WI38 (cell line): ENCODE measurements around the gene CCDC183.
"Not testable (repeated sequence)": the region's sequence is repeated elsewhere in the genome, so short reads cannot be mapped to it uniquely, and the experiment has no call there.

Source experiments
- H3K4me3 ChIP-seq: 2 replicates; pipeline ENCODE4 v1.5.1; 2011; ENCODE audit warnings: low read depth, mild to moderate bottlenecking, control low read depth, low read length
- TF ChIP-seq, protein P1 (sequence below): IDR thresholded peaks from 2 replicates; pipeline ENCODE4 v1.5.1; 2012; ENCODE audit warnings: low read depth, mild to moderate bottlenecking, control low read depth, low read length

CCDC183 gene

DNA sequence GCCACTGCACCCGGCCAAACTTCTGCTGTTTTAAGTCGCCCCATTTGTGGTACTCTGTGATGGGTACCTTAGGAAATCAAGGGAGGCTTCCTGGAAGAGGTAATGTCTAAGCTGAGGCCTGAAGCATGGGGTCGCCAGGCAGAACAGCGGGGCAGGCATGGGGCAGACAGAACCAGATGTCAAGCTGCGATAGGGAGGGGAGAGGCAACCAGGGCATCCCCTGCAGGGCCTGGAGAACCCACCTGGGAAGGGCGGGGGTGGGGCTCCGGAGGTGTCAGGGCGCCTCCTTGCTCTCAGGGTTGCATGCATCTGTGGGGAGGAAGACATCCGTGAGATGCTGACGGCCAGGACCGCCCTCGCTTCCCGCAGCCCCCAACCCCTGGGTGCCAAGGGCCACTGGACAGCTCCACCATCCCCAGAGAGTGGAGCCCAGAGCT, 34.6 kb upstream of the CCDC183 start:
- no peak overlapping the region for H3K4me3 ChIP-seq
- TF ChIP-seq, protein P1, sequence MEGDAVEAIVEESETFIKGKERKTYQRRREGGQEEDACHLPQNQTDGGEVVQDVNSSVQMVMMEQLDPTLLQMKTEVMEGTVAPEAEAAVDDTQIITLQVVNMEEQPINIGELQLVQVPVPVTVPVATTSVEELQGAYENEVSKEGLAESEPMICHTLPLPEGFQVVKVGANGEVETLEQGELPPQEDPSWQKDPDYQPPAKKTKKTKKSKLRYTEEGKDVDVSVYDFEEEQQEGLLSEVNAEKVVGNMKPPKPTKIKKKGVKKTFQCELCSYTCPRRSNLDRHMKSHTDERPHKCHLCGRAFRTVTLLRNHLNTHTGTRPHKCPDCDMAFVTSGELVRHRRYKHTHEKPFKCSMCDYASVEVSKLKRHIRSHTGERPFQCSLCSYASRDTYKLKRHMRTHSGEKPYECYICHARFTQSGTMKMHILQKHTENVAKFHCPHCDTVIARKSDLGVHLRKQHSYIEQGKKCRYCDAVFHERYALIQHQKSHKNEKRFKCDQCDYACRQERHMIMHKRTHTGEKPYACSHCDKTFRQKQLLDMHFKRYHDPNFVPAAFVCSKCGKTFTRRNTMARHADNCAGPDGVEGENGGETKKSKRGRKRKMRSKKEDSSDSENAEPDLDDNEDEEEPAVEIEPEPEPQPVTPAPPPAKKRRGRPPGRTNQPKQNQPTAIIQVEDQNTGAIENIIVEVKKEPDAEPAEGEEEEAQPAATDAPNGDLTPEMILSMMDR, result no peak

DNA sequence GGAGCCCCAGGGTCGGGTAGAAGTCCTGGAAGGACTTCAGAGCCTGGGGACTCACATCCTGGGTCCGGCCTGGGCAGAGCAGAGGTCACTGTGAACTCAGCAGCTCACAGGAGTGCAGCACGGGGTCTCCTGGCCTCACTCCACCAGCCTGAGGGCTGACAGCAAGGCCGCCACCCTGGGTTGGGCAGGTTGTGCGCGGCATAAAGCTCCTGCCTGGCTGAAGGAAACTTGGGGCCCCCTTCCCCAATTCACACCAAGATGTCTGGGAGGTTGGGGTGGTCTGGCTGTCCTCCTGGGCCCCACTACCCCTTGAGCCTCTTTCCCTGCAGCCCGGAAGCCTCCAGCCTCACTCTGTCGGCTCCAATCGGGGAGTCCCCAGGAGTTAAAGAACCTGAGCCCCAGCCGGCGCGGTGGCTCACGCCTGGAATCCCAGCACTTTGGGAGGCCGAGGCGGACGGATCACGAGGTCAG, 33.9 kb upstream of the CCDC183 start:
- TF ChIP-seq, protein P1, result no peak
- no peak overlapping the region for H3K4me3 ChIP-seq

DNA sequence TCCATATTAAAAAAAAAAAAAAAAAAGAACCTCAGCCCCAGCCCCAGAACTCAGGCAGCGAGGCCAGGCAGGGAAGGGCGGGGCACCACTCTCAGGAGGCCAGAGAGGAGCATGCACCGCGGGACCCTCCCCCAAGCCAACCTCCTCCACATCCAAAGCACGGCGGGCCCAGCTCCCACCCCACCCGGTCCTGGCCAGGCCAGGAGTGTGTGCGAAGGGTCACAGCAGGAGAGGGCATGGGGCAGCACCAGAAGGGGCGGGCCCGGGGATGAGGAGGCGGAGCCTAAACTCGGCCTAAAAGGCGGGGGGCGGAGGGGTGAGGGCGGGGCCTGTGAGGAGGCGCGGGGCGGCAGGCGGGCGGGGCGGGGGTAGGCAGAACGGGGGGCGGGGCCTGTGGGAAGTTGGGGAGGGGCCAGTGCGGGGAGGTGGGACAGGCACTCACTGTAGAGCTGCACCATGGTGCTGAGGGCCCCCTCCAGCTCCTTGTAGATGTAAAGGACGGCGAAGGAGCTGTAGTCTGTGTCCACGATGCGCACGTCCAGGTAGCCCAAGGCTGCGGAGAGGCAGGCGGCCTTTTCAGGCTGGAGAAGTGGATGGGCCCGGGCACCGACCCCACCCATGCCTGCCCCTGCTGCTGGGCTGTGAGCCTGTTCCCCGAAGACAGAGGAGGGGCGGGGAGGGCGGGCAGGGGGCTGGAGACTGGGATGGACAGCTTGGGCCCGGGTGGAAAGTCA, 33.1 kb upstream of the CCDC183 start:
- H3K4me3 ChIP-seq, result no peak overlapping the region
- TF ChIP-seq, protein P1, result no peak

DNA sequence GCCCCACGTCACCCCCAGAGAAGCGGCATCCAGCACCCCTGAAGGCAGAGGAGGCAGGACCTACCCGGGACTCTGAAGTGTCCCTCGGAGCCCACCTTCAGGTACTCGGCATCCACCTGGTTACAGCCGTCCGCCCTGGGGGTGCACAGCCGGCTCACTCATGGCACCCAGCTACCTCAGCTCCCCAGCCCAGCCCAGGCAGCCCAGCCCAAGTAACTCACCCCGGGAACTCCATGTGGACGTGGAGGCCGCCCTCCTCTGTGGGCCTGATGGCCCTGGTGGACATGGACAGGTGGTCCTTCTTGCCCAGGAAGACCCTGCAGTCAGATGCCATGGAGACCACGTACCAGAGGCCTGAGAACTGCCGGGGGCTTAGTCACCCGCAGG, 32.5 kb upstream of the CCDC183 start:
- TF ChIP-seq, protein P1, result no peak
- H3K4me3 ChIP-seq, result no peak overlapping the region

DNA sequence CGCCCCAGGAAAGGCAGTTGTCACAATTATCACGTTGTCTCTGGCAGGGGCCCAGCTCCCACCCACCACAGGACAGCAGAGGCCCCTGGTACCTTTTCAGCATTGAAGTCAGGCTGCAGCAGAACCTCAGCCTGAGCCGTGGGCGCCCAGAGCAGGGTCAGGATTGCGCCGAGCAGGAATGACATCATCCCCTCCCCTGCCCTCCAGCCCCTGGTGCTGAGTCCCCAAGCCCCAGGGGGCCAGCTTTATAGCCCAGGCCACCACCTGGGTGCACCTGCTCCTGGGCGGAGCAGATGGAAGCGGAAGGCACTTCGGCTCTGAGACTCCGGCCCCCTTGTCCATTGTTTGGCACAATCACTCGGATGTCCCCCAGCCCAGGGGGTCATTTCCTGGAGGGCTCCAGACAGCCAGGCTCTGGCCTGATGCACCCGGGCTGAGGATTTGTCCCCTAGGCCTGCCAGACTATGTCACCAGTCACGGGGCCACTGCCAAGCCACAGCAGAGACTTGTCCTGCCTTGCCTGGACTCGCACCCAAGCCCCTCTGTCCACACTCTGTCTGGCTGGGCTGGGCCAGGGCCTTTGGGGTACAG, 31.7 kb upstream of the CCDC183 start, which contains the start of gene LCN15:
LCN15 (minus strand) TSS at position 218 of the 591 bp plus-strand sequence; CDS start at position 188, 30 bp downstream.
- H3K4me3 ChIP-seq, result no peak within 1 kb of the TSS

DNA sequence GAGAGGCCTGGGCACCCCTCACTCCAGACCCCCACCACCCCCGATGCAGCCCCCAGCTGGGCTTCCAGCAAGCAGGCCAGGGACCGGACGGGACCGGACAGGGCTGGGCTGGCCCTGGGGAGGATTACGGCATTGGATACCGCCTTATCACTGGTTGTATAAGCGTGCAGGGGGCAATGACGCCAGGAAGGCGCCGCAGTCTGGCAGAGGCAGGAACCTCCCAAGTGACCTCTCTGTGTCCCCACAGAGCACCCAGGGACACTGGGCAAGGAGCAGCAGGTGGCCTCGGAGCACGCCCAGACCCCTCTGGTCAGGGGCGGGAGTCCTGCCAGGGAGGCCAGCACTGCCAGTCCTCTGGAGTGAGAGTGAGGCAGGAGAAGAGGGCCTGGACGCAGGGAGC, 31.1 kb upstream of the CCDC183 start:
- H3K4me3 ChIP-seq, result no peak overlapping the region
- TF ChIP-seq, protein P1, result no peak

More for the DNA sequence above, 31.7 kb upstream of the CCDC183 start, which contains the start of gene LCN15:
- TF ChIP-seq, protein P1, result no peak

DNA sequence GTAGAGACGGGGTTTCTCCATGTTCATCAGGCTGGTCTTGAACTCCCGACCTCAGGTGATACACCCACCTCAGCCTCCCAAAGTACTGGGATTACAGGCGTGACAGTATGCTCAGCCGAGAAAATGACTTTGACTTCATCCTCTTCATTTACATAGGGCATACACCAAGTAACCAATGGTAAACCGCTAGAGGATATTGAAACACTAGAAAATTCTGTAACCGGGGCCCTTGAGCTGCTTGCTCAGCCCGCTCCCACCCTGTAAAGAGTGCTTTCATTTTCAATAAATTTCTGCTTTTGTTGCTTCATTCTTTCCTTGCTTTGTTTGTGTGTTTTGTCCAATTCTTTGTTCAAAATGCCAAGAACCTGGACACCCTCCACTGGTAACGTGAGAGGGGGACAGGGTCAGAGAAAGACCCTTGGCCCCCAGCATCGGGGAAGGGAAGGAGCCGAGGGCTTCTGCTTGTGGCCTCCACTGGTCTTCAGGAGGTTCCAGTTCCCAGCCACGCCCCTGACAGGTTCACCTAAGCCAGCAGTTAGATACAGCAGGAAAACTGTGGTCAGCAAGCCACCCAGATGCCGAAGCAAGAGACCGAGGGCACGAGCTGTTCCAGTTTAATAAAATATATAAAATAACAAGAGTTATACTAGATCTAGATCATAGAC, 30.3 kb upstream of the CCDC183 start:
- H3K4me3 ChIP-seq, result not testable (repeated sequence)
